HUES48 (cell line): Measurements from ENCODE around the gene CCDC32.

ENCODE experiments used
- H3K27ac ChIP-seq: one replicate; pipeline ENCODE4 v1.7.0; 2013; ENCODE audit warnings: low read depth, low read length, inconsistent platforms
- H3K27me3 ChIP-seq: 2 replicates; pipeline ENCODE4 v1.6.1; 2013; ENCODE audit warnings: mild to moderate bottlenecking, low read length; ENCODE audit not compliant: control insufficient read depth, insufficient read depth
- H3K36me3 ChIP-seq: 2 replicates; pipeline ENCODE4 v1.6.1; 2013; ENCODE audit warnings: low read length; ENCODE audit not compliant: control insufficient read depth, insufficient read depth
- H3K4me1 ChIP-seq: 2 replicates; pipeline ENCODE4 v1.6.1; 2013; ENCODE audit warnings: mild to moderate bottlenecking, low read length; ENCODE audit not compliant: control insufficient read depth, insufficient read depth
- H3K4me3 ChIP-seq: 2 replicates; pipeline ENCODE4 v1.5.1; 2013; ENCODE audit warnings: mild to moderate bottlenecking, low read depth, low read length
- H3K9ac ChIP-seq: 2 replicates; pipeline ENCODE4 v1.6.1; 2013; ENCODE audit warnings: mild to moderate bottlenecking, low read depth, low read length, moderate library complexity
- H3K9me3 ChIP-seq: 2 replicates; pipeline ENCODE4 v1.6.1; 2013; ENCODE audit warnings: low read length; ENCODE audit not compliant: control insufficient read depth, insufficient read depth

The CCDC32 gene

GRCh38 chr15:40569129-40569953 lies 4.5 kb upstream of the CCDC32 start, which contains the start of gene RPUSD2:
Gene RPUSD2 (plus strand): TSS chr15:40569299. CDS start chr15:40569338, 39 bp downstream.
- peak within 1 kb of the TSS; percentile 85 for H3K27ac ChIP-seq
- H3K36me3 ChIP-seq, result peaks cover 27% of the 10 kb centered on the region
- peaks cover 14% of the 10 kb centered on the region for H3K4me1 ChIP-seq
- no peaks in the 10 kb centered on the region for H3K9me3 ChIP-seq
- peak within 1 kb of the TSS; percentile 95 for H3K4me3 ChIP-seq
- no peaks in the 10 kb centered on the region for H3K27me3 ChIP-seq
- peak within 1 kb of the TSS; percentile 83 for H3K9ac ChIP-seq

GRCh38 chr15:40567111-40567510 lies 2.3 kb upstream of the CCDC32 start:
- H3K4me1 ChIP-seq, result peaks cover 16% of the 10 kb centered on the region
- H3K27me3 ChIP-seq, result no peaks in the 10 kb centered on the region
- H3K9ac ChIP-seq, result no peak overlapping the region
- H3K9me3 ChIP-seq, result no peaks in the 10 kb centered on the region
- peaks cover 9% of the 10 kb centered on the region for H3K36me3 ChIP-seq
- no peak overlapping the region for H3K27ac ChIP-seq
- H3K4me3 ChIP-seq, result no peak overlapping the region

GRCh38 chr15:40565333-40566238 lies 744 bp upstream of the CCDC32 start:
- no peaks in the 10 kb centered on the region for H3K36me3 ChIP-seq
- peak overlapping the region; percentile 49 for H3K27ac ChIP-seq
- H3K9me3 ChIP-seq, result no peaks in the 10 kb centered on the region
- no peaks in the 10 kb centered on the region for H3K27me3 ChIP-seq
- H3K4me3 ChIP-seq, result peak overlapping the region; percentile 83
- peaks cover 16% of the 10 kb centered on the region for H3K4me1 ChIP-seq
- H3K9ac ChIP-seq, result no peak overlapping the region

- Histone ChIP-seq H3K4me1 (peaks cover 7% of the 10 kb centered on the region), H3K9me3 (no peaks in the 10 kb centered on the region), H3K27me3 (no peaks in the 10 kb centered on the region), H3K9ac (no peak overlapping the region), H3K36me3 (no peaks in the 10 kb centered on the region), H3K27ac (no peak overlapping the region), H3K4me3 (no peak overlapping the region)
Observed at GRCh38 chr15:40563426-40563825, 1.4 kb downstream of the CCDC32 start.

GRCh38 chr15:40562691-40563090 lies 2.2 kb downstream of the CCDC32 start:
- no peak overlapping the region for H3K27ac ChIP-seq
- H3K36me3 ChIP-seq, result no peaks in the 10 kb centered on the region
- no peaks in the 10 kb centered on the region for H3K27me3 ChIP-seq
- H3K9ac ChIP-seq, result no peak overlapping the region
- no peak overlapping the region for H3K4me3 ChIP-seq
- peaks cover 13% of the 10 kb centered on the region for H3K4me1 ChIP-seq
- no peaks in the 10 kb centered on the region for H3K9me3 ChIP-seq

- Histone ChIP-seq H3K27me3 (no peaks in the 10 kb centered on the region), H3K9me3 (no peaks in the 10 kb centered on the region), H3K9ac (no peak overlapping the region), H3K4me3 (no peak overlapping the region), H3K36me3 (peaks cover 10% of the 10 kb centered on the region), H3K27ac (no peak overlapping the region), H3K4me1 (peaks cover 27% of the 10 kb centered on the region)
Observed at GRCh38 chr15:40558952-40559742, 5.7 kb downstream of the CCDC32 start.

- Histone ChIP-seq H3K9ac (no peak overlapping the region), H3K27me3 (no peaks in the 10 kb centered on the region), H3K27ac (no peak overlapping the region), H3K4me3 (no peak overlapping the region), H3K4me1 (peaks cover 39% of the 10 kb centered on the region), H3K36me3 (peaks cover 10% of the 10 kb centered on the region), H3K9me3 (no peaks in the 10 kb centered on the region)
Observed at GRCh38 chr15:40555876-40556275, 9.0 kb downstream of the CCDC32 start.

GRCh38 chr15:40554161-40554525 lies 10.7 kb downstream of the CCDC32 start:
- Histone ChIP-seq H3K9me3 (no peaks in the 10 kb centered on the region), H3K27me3 (no peaks in the 10 kb centered on the region), H3K27ac (peak overlapping the region; percentile 70), H3K9ac (no peak overlapping the region), H3K36me3 (peaks cover 10% of the 10 kb centered on the region), H3K4me1 (peaks cover 39% of the 10 kb centered on the region), H3K4me3 (peak overlapping the region; percentile 23; the same call in 1 of the 2 replicates)

GRCh38 chr15:40550341-40551037 lies 14.4 kb downstream of the CCDC32 start:
- Histone ChIP-seq H3K4me1 (peaks cover 27% of the 10 kb centered on the region), H3K27me3 (no peaks in the 10 kb centered on the region), H3K4me3 (no peak overlapping the region), H3K27ac (no peak overlapping the region), H3K36me3 (peaks cover 1% of the 10 kb centered on the region), H3K9me3 (no peaks in the 10 kb centered on the region), H3K9ac (no peak overlapping the region)

- Histone ChIP-seq H3K4me1 (peaks cover 21% of the 10 kb centered on the region), H3K9ac (no peak overlapping the region), H3K36me3 (no peaks in the 10 kb centered on the region), H3K27me3 (no peaks in the 10 kb centered on the region), H3K9me3 (no peaks in the 10 kb centered on the region), H3K27ac (no peak overlapping the region), H3K4me3 (no peak overlapping the region)
Observed at GRCh38 chr15:40549894-40550293, 14.9 kb downstream of the CCDC32 start.
